K562 (cell line): ENCODE data around the gene TMEM200A. TPM values are rescaled to one million over a fixed set of nuclear protein-coding genes. Genes with fewer than 3 reads are reported as not detected.

Experiments
- ATAC-seq: fragments of 200-7000 bp; cut with Tn5 transposase; 3 replicates; pipeline ENCODE4 v1.9.1; 2020; ENCODE audit warnings: moderate library complexity
- BruUV-seq: library from RNA; stranded (reverse); fragments of 400-500 nt; replicated peaks from 2 replicates; lab custom pipeline; 2021; lab: Mats Ljungman, UMichigan
- CTCF ChIA-PET: fragments of 300-600 bp; formaldehyde crosslinking; extraction: SDS; loops from one replicate; lab custom pipeline; 2021; ENCODE audit warnings: low intra/inter-chr PET ratio; lab: Yijun Ruan, JAX
- POLR2A ChIA-PET: fragments of 300-600, 350-650 bp; sonication (Branson Sonifier 250); formaldehyde crosslinking; extraction: SDS; loops from one replicate; lab custom pipeline; 2021; ENCODE audit warnings: antibody characterized with exemption, inconsistent platforms; lab: Yijun Ruan, JAX
- DNase-seq, 4 experiments: peaks; one replicate each; pipeline versions ENCODE4 v3.0.0 to v3.0.0-alpha.2; 2011 to 2018; ENCODE audit warnings: low spot score in 3 of 4, mixed read lengths in 3 of 4; ENCODE audit errors: extremely low read depth in 1 of 4
- FAIRE-seq: peaks from 2 replicates; lab custom pipeline; 2011; peaks lifted over from hg19 to GRCh38; lab: Jason Lieb, UNC
- H2AFZ ChIP-seq: 2 replicates; pipeline ENCODE4 v1.6.0; 2011; ENCODE audit warnings: low read depth, low read length, control low read depth, inconsistent platforms
- H3K27ac ChIP-seq: fragments of 200-600 bp; 3 replicates; pipeline ENCODE4 v1.8.0; 2011; ENCODE audit warnings: low read depth, mild to moderate bottlenecking, control low read depth, inconsistent platforms, low read length, moderate library complexity, mixed read lengths; ENCODE audit errors: extremely low read depth
- H3K27me3 ChIP-seq, 2 experiments: fragments of 300-600 bp in 1 of 2; 2 replicates in 1 of 2; 3 replicates in 1 of 2; pipeline versions ENCODE4 v1.6.0 to v1.8.0; 2011; ENCODE audit warnings: inconsistent platforms in 2 of 2, low read length in 2 of 2, mild to moderate bottlenecking in 1 of 2, mixed read lengths in 1 of 2, moderate library complexity in 1 of 2; ENCODE audit not compliant: control insufficient read depth in 2 of 2, insufficient read depth in 2 of 2
- H3K36me3 ChIP-seq: fragments of 300-600 bp; 3 replicates; pipeline ENCODE4 v1.8.0; 2011; ENCODE audit warnings: mild to moderate bottlenecking, low read length, inconsistent platforms; ENCODE audit not compliant: control insufficient read depth, insufficient read depth
- H3K4me1 ChIP-seq, 2 experiments: fragments of 200-600 bp in 1 of 2; replicated peaks in 1 of 2; 2 replicates in 1 of 2; 3 replicates in 1 of 2; pipeline versions ENCODE4 v1.5.1 to v1.8.0; 2011; ENCODE audit warnings: inconsistent platforms in 2 of 2, low read length in 2 of 2, mild to moderate bottlenecking in 1 of 2, mixed read lengths in 1 of 2, moderate library complexity in 1 of 2; ENCODE audit not compliant: control insufficient read depth in 2 of 2, insufficient read depth in 2 of 2
- H3K4me2 ChIP-seq: 2 replicates; pipeline ENCODE4 v1.6.1; 2011; ENCODE audit warnings: low read length, control low read depth, inconsistent platforms, mixed read lengths; ENCODE audit not compliant: insufficient read depth
- H3K4me3 ChIP-seq: fragments of 200-600 bp; sonication (generic), shearing (Covaris generic); 2 replicates; pipeline ENCODE4 v1.5.1; 2016; ENCODE audit warnings: control low read depth, inconsistent platforms
- H3K79me2 ChIP-seq: fragments of 200-600 bp; 3 replicates; pipeline ENCODE4 v1.8.0; 2011; ENCODE audit warnings: low read length, inconsistent platforms; ENCODE audit not compliant: control insufficient read depth, insufficient read depth
- H3K9ac ChIP-seq, 2 experiments: 2 replicates each; pipeline versions ENCODE4 v1.6.0 to v1.6.1; 2011; ENCODE audit warnings: low read depth in 2 of 2, low read length in 2 of 2, control low read depth in 1 of 2, inconsistent platforms in 1 of 2, mild to moderate bottlenecking in 1 of 2, mixed read lengths in 1 of 2; ENCODE audit not compliant: insufficient read depth in 1 of 2
- H3K9me1 ChIP-seq: one replicate; pipeline ENCODE4 v1.6.0; 2011; ENCODE audit warnings: inconsistent platforms, mild to moderate bottlenecking, low read length, moderate library complexity; ENCODE audit not compliant: control insufficient read depth, insufficient read depth
- H3K9me3 ChIP-seq: replicated peaks from 2 replicates; pipeline ENCODE4 v1.5.1; 2011; ENCODE audit warnings: low read depth, low read length, inconsistent platforms; ENCODE audit not compliant: control insufficient read depth, insufficient read depth
- H4K20me1 ChIP-seq: replicated peaks from 2 replicates; pipeline ENCODE4 v1.6.1; 2011; ENCODE audit warnings: low read length, inconsistent platforms, mixed read lengths; ENCODE audit not compliant: control insufficient read depth, insufficient read depth
- DNMT1 ChIP-seq: fragments of 450-650 bp; IDR thresholded peaks from 2 replicates; pipeline ENCODE4 v1.6.1; 2016; ENCODE audit warnings: antibody characterized with exemption, mild to moderate bottlenecking
- E2F5 ChIP-seq: sonication (generic); formaldehyde crosslinking; IDR thresholded peaks from 2 replicates; pipeline ENCODE4 v1.8.0; 2022; ENCODE audit warnings: mild to moderate bottlenecking, missing genetic modification reagents
- L3MBTL2 ChIP-seq: fragments of 450-650 bp; IDR thresholded peaks from 2 replicates; pipeline ENCODE4 v1.6.1; 2016; ENCODE audit warnings: mild to moderate bottlenecking, moderate library complexity
- PHB2 ChIP-seq: fragments of 450-650 bp; IDR thresholded peaks from 2 replicates; pipeline ENCODE4 v1.6.1; 2017; ENCODE audit warnings: low read depth
- POLR2A ChIP-seq: fragments of 450-650 bp; conservative IDR thresholded peaks from 2 replicates; pipeline ENCODE4 v1.6.1; 2016
- TAF7 ChIP-seq: fragments of 450-650 bp; IDR thresholded peaks from 2 replicates; pipeline ENCODE4 v1.6.1; 2016; ENCODE audit warnings: missing genetic modification characterization, missing compliant biosample characterization
- WGBS: fragments of 100-300 bp; shearing (Covaris generic); methylation state at CpG from one replicate; pipeline ENCODE4 v1.1.6; 2016; ENCODE audit warnings: low coverage, mixed read lengths; ENCODE audit not compliant: insufficient coverage; ENCODE audit errors: missing lambda C conversion rate; 5-methylcytosine and 5-hydroxymethylcytosine counted together
- in situ Hi-C: fragments of 300-500 bp; cut with MboI; formaldehyde crosslinking; loops from 4 replicates; pipeline ENCODE4 v1.15.0; 2018; ENCODE audit warnings: inconsistent platforms, mixed read lengths
- intact Hi-C: fragments of 100-400 bp; cut with micrococcal nuclease; formaldehyde crosslinking; loops from 2 replicates; pipeline ENCODE4 v1.14.2; 2022
- polyA plus RNA-seq, 8 experiments: library from polyadenylated mRNA; depleted of rRNA in 4 of 8; stranded (reverse) in 5 of 8; unstranded in 3 of 8; fragments of >200 nt; fragmentation: Nextera tagmentation in 2 of 8; fragmentation: Illumina TruSeq in 1 of 8; extraction: Ambion mirVana in 2 of 8; extraction: Trizol in 1 of 8; gene quantifications; 2 replicates each; pipeline versions ENCODE4 v1.2.1 to v1.2.3, GENCODE V29; 2011 to 2014; ENCODE audit warnings: inconsistent platforms in 1 of 8, missing spikeins in 1 of 8
- total RNA-seq, 7 experiments: library from RNA; depleted of rRNA in 6 of 7; stranded (reverse); fragments of >200 nt in 6 of 7; fragmentation: Illumina TruSeq in 2 of 7; extraction: Trizol in 2 of 7; gene quantifications; 2 replicates each; pipeline versions ENCODE4 v1.2.1 to v1.2.3, GENCODE V29; 2011 to 2021; ENCODE audit warnings: low replicate concordance in 1 of 7
- TF ChIP-seq, protein P1 (sequence below): sonication (generic); formaldehyde crosslinking; IDR thresholded peaks from 2 replicates; pipeline ENCODE4 v1.8.0; 2022; ENCODE audit warnings: mild to moderate bottlenecking, missing genetic modification reagents

TMEM200A gene
- total and polyA plus RNA-seq, 9 of the 15 experiments (the other 6 are each of a cell fraction or from before 2014, with no cell fraction given) = 0.04 TPM; not detected in 8

DNA sequence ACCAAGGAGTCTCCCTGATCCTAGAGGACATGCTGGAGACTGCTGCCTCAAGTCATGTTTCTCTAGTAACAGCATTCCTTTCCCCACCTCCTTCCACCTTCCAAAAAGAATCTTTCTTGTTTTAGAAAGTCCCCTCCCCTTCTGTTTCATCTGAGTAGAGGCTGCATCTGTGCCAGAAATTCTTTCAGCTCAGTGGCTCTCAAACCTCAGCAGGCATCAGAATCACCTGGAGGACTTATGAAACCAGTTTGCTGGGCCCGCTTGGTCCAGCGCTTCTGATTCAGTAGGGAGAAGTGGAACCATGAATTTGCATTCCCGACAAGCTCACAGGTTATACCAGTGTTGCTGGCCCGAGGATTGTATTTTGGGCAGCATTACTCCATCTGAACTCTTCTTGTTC, 55.1 kb downstream of the TMEM200A start:
- Histone ChIP-seq H3K36me3 (no peaks in the 10 kb centered on the region), H4K20me1 (no peaks in the 10 kb centered on the region), H3K79me2 (no peaks in the 10 kb centered on the region), H3K4me2 (no peak overlapping the region), H3K4me3 (no peak overlapping the region), H3K4me1 (no peaks in the 10 kb centered on the region), H3K9me1 (no peaks in the 10 kb centered on the region), H3K9me3 (no peaks in the 10 kb centered on the region), H2AFZ (no peak overlapping the region), H3K27ac (no peak overlapping the region), H3K9ac (no peak overlapping the region), H3K27me3 (no peaks in the 10 kb centered on the region)
- in situ Hi-C loops = no loop called here
- ATAC-seq (no peak), FAIRE-seq (no peak), DNase-seq (no peak)
- TF ChIP-seq PHB2 = no peak
- TF ChIP-seq POLR2A = no peak
- TF ChIP-seq E2F5 (CRISPR knock-in tag) = no peak
- no peak for TF ChIP-seq L3MBTL2
- TF ChIP-seq, protein P1, sequence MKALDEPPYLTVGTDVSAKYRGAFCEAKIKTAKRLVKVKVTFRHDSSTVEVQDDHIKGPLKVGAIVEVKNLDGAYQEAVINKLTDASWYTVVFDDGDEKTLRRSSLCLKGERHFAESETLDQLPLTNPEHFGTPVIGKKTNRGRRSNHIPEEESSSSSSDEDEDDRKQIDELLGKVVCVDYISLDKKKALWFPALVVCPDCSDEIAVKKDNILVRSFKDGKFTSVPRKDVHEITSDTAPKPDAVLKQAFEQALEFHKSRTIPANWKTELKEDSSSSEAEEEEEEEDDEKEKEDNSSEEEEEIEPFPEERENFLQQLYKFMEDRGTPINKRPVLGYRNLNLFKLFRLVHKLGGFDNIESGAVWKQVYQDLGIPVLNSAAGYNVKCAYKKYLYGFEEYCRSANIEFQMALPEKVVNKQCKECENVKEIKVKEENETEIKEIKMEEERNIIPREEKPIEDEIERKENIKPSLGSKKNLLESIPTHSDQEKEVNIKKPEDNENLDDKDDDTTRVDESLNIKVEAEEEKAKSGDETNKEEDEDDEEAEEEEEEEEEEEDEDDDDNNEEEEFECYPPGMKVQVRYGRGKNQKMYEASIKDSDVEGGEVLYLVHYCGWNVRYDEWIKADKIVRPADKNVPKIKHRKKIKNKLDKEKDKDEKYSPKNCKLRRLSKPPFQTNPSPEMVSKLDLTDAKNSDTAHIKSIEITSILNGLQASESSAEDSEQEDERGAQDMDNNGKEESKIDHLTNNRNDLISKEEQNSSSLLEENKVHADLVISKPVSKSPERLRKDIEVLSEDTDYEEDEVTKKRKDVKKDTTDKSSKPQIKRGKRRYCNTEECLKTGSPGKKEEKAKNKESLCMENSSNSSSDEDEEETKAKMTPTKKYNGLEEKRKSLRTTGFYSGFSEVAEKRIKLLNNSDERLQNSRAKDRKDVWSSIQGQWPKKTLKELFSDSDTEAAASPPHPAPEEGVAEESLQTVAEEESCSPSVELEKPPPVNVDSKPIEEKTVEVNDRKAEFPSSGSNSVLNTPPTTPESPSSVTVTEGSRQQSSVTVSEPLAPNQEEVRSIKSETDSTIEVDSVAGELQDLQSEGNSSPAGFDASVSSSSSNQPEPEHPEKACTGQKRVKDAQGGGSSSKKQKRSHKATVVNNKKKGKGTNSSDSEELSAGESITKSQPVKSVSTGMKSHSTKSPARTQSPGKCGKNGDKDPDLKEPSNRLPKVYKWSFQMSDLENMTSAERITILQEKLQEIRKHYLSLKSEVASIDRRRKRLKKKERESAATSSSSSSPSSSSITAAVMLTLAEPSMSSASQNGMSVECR (CRISPR knock-in tag) = no peak
- no peak for TF ChIP-seq TAF7 (tag)
- TF ChIP-seq DNMT1 = no peak
- ChIA-PET CTCF (no interaction called here), POLR2A (no interaction called here)
- WGBS = 0% methylated on average over 4 of the region's 4 CpGs
- intact Hi-C loops = no loop called here
- BruUV-seq = no TSS peak
